Ishikawa (cell line): Measurements from ENCODE around the gene RALGAPA2.

Experiments
- CEBPB ChIP-seq: IDR thresholded peaks from 2 replicates; pipeline ENCODE4 v1.6.1; 2012
- CREB1 ChIP-seq: IDR thresholded peaks from 2 replicates; pipeline ENCODE4 v1.6.1; 2012; ENCODE audit warnings: low read depth
- EGR1 ChIP-seq: IDR thresholded peaks from 2 replicates; pipeline ENCODE4 v1.6.1; 2012
- EP300 ChIP-seq: IDR thresholded peaks from 2 replicates; pipeline ENCODE4 v1.6.1; 2012; ENCODE audit warnings: borderline replicate concordance
- FOXM1 ChIP-seq: IDR thresholded peaks from 2 replicates; pipeline ENCODE4 v1.6.1; 2012; ENCODE audit warnings: low read depth, borderline replicate concordance
- MAX ChIP-seq: IDR thresholded peaks from 2 replicates; pipeline ENCODE4 v1.6.1; 2012
- NFIC ChIP-seq: IDR thresholded peaks from 2 replicates; pipeline ENCODE4 v1.6.1; 2012
- RAD21 ChIP-seq: IDR thresholded peaks from 2 replicates; pipeline ENCODE4 v1.6.1; 2012; ENCODE audit warnings: low read depth
- TAF1 ChIP-seq: IDR thresholded peaks from 2 replicates; pipeline ENCODE4 v1.6.1; 2012; ENCODE audit warnings: low read depth, mild to moderate bottlenecking
- TCF12 ChIP-seq: IDR thresholded peaks from 2 replicates; pipeline ENCODE4 v1.6.1; 2012; ENCODE audit warnings: low read depth
- TEAD4 ChIP-seq: IDR thresholded peaks from 2 replicates; pipeline ENCODE4 v1.6.1; 2012
- YY1 ChIP-seq: IDR thresholded peaks from 2 replicates; pipeline ENCODE4 v1.6.1; 2012; ENCODE audit warnings: low read depth
- ZBTB7A ChIP-seq: IDR thresholded peaks from 2 replicates; pipeline ENCODE4 v1.6.1; 2012; ENCODE audit warnings: low read depth
- TF ChIP-seq, protein P1 (sequence below): IDR thresholded peaks from 2 replicates; pipeline ENCODE4 v1.6.1; 2012
- TF ChIP-seq, protein P2 (sequence below): IDR thresholded peaks from 2 replicates; pipeline ENCODE4 v1.6.1; 2012; ENCODE audit warnings: low read depth, mild to moderate bottlenecking

RALGAPA2 gene

GRCh38 chr20:20454367-20454766 lies 258.1 kb downstream of the RALGAPA2 start:
- TF ChIP-seq ZBTB7A (no peak), MAX (no peak), CREB1 (no peak), TAF1 (no peak), EP300 (no peak), YY1 (no peak), TCF12 (no peak), RAD21 (no peak), TEAD4 (no peak), FOXM1 (no peak), CEBPB (no peak), NFIC (no peak), EGR1 (no peak)
- TF ChIP-seq, protein P1, sequence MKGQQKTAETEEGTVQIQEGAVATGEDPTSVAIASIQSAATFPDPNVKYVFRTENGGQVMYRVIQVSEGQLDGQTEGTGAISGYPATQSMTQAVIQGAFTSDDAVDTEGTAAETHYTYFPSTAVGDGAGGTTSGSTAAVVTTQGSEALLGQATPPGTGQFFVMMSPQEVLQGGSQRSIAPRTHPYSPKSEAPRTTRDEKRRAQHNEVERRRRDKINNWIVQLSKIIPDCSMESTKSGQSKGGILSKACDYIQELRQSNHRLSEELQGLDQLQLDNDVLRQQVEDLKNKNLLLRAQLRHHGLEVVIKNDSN, result no peak
- TF ChIP-seq, protein P2, sequence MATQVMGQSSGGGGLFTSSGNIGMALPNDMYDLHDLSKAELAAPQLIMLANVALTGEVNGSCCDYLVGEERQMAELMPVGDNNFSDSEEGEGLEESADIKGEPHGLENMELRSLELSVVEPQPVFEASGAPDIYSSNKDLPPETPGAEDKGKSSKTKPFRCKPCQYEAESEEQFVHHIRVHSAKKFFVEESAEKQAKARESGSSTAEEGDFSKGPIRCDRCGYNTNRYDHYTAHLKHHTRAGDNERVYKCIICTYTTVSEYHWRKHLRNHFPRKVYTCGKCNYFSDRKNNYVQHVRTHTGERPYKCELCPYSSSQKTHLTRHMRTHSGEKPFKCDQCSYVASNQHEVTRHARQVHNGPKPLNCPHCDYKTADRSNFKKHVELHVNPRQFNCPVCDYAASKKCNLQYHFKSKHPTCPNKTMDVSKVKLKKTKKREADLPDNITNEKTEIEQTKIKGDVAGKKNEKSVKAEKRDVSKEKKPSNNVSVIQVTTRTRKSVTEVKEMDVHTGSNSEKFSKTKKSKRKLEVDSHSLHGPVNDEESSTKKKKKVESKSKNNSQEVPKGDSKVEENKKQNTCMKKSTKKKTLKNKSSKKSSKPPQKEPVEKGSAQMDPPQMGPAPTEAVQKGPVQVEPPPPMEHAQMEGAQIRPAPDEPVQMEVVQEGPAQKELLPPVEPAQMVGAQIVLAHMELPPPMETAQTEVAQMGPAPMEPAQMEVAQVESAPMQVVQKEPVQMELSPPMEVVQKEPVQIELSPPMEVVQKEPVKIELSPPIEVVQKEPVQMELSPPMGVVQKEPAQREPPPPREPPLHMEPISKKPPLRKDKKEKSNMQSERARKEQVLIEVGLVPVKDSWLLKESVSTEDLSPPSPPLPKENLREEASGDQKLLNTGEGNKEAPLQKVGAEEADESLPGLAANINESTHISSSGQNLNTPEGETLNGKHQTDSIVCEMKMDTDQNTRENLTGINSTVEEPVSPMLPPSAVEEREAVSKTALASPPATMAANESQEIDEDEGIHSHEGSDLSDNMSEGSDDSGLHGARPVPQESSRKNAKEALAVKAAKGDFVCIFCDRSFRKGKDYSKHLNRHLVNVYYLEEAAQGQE, result no peak

DNA sequence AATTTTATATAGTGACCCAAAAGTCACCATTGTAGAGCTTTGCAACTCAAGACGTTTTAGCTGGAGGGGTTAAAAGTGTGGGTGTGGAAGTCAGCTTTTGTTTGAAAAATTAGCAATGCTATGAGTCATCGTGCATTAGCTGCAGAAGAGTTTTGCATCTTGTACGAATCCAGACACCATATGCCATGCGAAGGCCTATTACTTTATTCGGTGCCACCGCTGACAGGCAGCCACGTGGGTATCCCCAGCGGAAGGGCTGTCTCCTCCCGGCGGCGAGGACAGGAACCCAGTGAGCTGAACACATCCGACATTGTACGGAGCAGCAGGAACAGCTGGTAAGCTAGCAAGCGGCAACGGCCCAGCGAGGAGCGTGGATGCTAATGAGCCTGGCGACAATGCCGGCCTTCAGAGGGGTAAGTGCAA lies 260.2 kb downstream of the RALGAPA2 start:
- TF ChIP-seq EP300, result no peak
- TF ChIP-seq NFIC, result no peak
- TF ChIP-seq RAD21, result no peak
- TF ChIP-seq, protein P1, result no peak
- no peak for TF ChIP-seq FOXM1
- no peak for TF ChIP-seq CEBPB
- no peak for TF ChIP-seq ZBTB7A
- no peak for TF ChIP-seq TAF1
- TF ChIP-seq EGR1, result no peak
- TF ChIP-seq, protein P2, result no peak
- TF ChIP-seq YY1, result no peak
- TF ChIP-seq MAX, result no peak
- no peak for TF ChIP-seq TCF12
- no peak for TF ChIP-seq TEAD4
- no peak for TF ChIP-seq CREB1

DNA sequence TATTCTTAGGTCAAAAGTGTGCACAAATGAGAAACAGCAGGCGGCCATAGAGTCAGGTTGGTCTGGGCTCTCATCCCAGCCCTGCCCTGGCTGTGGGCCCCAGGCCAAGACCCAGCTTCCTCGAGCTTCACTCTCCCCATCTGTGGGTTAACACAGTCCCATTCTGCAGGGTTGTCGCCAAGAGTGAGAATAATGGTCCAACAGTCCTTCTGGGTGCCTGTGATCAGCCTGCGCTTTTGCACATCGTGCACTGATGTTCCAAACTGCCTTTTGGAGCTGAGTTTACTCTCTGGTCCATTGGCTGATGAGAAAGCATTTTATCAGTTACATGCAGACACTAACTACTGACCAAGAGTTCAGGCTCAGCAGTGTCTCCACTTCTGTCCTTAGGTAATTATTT lies 261.9 kb downstream of the RALGAPA2 start:
- TF ChIP-seq YY1 (no peak), TCF12 (no peak), MAX (no peak), ZBTB7A (no peak), EGR1 (no peak), TAF1 (no peak), RAD21 (no peak), TEAD4 (no peak), CEBPB (no peak), EP300 (no peak), FOXM1 (no peak)

DNA sequence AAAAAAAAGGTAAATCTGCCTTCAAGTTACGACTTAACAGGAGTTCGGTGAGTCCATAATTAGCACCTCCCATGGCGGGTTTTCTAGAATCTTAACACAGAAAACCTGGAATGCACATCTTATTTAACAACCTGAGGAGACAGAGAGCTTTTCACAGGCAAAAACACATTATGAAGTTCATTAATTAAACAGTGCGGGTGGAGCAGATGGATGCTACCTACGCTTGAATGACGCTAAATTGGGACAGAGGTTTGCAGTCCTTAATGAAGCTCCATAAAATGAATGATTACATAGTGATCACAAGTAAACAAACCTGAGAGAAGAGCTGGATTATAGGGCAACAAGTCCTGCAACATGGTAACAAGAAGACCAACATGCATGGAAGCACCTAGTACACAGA lies 263.6 kb downstream of the RALGAPA2 start:
- TF ChIP-seq EP300, result no peak
- TF ChIP-seq MAX, result no peak
- no peak for TF ChIP-seq FOXM1
- TF ChIP-seq TCF12, result no peak
- no peak for TF ChIP-seq EGR1
- no peak for TF ChIP-seq RAD21
- TF ChIP-seq, protein P2, result no peak
- no peak for TF ChIP-seq TEAD4
- TF ChIP-seq CEBPB, result no peak
- TF ChIP-seq, protein P1, result no peak
- no peak for TF ChIP-seq TAF1
- TF ChIP-seq CREB1, result no peak
- no peak for TF ChIP-seq NFIC
- TF ChIP-seq YY1, result no peak
